ENCODE results near the gene SNX25. TPM values are rescaled to one million over a fixed set of nuclear protein-coding genes. Genes with fewer than 3 reads are reported as not detected.

SNX25 gene
- total and polyA plus RNA-seq, 10 donors, result 9.6 to 49.6 (median 35.2) TPM

- no peak overlapping the region for H3K4me3 ChIP-seq
- no peaks in the 10 kb centered on the region for H3K27me3 ChIP-seq (replicated peaks in 1 of 7)
- DNase-seq, result no peak
- no peak for TF ChIP-seq POLR2AphosphoS5 (IDR thresholded peaks at IDR 0.05)
- no peak for TF ChIP-seq CTCF (IDR thresholded peaks at IDR 0.05 in 8 of 11, conservative IDR thresholded peaks at IDR 0.05 in 3 of 11)
- TF ChIP-seq POLR2A (IDR thresholded peaks at IDR 0.05), result no peak
- H3K27ac ChIP-seq, result no peak overlapping the region
- intact Hi-C loops (cut with DNase I; ENCODE audit: low total_unique reads), result no loop called here
- no peaks in the 10 kb centered on the region for H3K9me3 ChIP-seq
- H3K4me1 ChIP-seq, result peaks cover 0 to 7% (median 0%) of the 10 kb centered on the region in 6 donors
- peaks cover 0 to 29% (median 0%) of the 10 kb centered on the region in 6 donors for H3K36me3 ChIP-seq
Measured at GRCh38 chr4:185275501-185275900, 66.1 kb downstream of the SNX25 start.

GRCh38 chr4:185276036-185276435, 66.6 kb downstream of the SNX25 start:
- Histone ChIP-seq H3K9me3 (no peaks in the 10 kb centered on the region), H3K27me3 (replicated peaks in 1 of 7) (no peaks in the 10 kb centered on the region), H3K4me3 (no peak overlapping the region), H3K27ac (no peak overlapping the region), H3K36me3 (peaks cover 0 to 24% (median 0%) of the 10 kb centered on the region in 6 donors), H3K4me1 (peaks cover 0 to 7% (median 0%) of the 10 kb centered on the region in 6 donors)
- TF ChIP-seq CTCF (IDR thresholded peaks at IDR 0.05 in 8 of 11, conservative IDR thresholded peaks at IDR 0.05 in 3 of 11) (no peak), POLR2A (IDR thresholded peaks at IDR 0.05) (no peak)
- no peak for DNase-seq
- intact Hi-C loops (cut with DNase I; ENCODE audit: low total_unique reads), result no loop called here

DNA sequence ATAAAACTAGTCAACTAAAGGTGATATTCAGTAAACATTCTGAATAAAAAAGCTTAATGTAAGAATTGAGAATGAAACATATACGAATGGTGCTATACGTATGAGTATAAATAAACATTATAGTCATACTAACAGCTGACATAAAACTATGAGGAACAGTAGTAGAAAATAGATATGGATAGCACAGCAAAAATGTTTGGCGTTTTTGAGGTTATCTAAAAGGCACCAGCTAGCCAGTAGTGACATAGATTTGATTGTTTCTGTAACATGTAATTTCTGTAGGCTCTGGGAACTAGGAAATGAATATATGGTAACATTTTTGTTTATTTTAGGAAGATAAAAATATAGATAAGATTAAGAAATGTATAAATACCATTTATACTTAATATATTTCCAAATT, 69.3 kb downstream of the SNX25 start:
- Histone ChIP-seq H3K36me3 (peaks cover 0 to 22% (median 0%) of the 10 kb centered on the region in 6 donors), H3K27me3 (replicated peaks in 1 of 7) (no peaks in the 10 kb centered on the region), H3K27ac (no peak overlapping the region), H3K4me1 (peaks cover 0 to 7% (median 0%) of the 10 kb centered on the region in 6 donors), H3K9me3 (no peaks in the 10 kb centered on the region), H3K4me3 (no peak overlapping the region)
- 90 to 94% (median 91%) methylated on average over 3 of the region's 3 CpGs for WGBS, 5 donors
- no peak for DNase-seq
- TF ChIP-seq CTCF (IDR thresholded peaks at IDR 0.05 in 8 of 11, conservative IDR thresholded peaks at IDR 0.05 in 3 of 11) (no peak), POLR2A (IDR thresholded peaks at IDR 0.05) (no peak), POLR2AphosphoS5 (IDR thresholded peaks at IDR 0.05) (no peak)
- intact Hi-C loops (cut with DNase I; ENCODE audit: low total_unique reads), result no loop called here

DNA sequence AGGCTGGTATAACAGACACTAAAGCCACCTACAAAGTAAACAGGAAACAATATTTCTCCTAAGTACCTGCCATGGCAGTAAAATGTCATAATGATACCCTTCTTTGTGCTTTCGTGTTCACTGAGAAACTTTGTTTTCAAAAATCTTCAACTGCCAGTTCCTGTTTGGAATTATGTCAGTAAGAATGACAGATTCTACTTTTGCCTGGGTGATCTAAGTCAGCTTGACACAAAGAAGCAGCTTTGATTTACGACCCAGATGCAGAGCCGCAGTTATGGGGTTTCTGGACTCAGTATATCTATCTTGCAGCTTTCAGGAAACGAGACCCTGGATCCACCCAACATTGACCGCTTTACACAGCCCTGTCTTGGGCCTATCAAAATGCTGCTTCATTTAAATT, 71.2 kb downstream of the SNX25 start:
- WGBS, 5 donors, result 47 to 70% (median 62%) methylated on average over 5 of the region's 5 CpGs
- no peak for DNase-seq
- Histone ChIP-seq H3K4me1 (peaks cover 0 to 7% (median 0%) of the 10 kb centered on the region in 6 donors), H3K9me3 (no peaks in the 10 kb centered on the region), H3K27ac (no peak overlapping the region), H3K36me3 (peaks cover 0 to 16% (median 0%) of the 10 kb centered on the region in 6 donors), H3K27me3 (replicated peaks in 1 of 7) (no peaks in the 10 kb centered on the region), H3K4me3 (no peak overlapping the region)
- intact Hi-C loops (cut with DNase I; ENCODE audit: low total_unique reads), result no loop called here
- TF ChIP-seq POLR2A (IDR thresholded peaks at IDR 0.05), result no peak
- TF ChIP-seq POLR2AphosphoS5 (IDR thresholded peaks at IDR 0.05), result no peak
- no peak for TF ChIP-seq CTCF (IDR thresholded peaks at IDR 0.05 in 8 of 11, conservative IDR thresholded peaks at IDR 0.05 in 3 of 11)
